Measurements from ENCODE around the gene OSGEPL1.
A peak's percentile ranks its signal among the peaks of the same experiment; 100 is the strongest.
"Not testable (repeated sequence)": the region's sequence is repeated elsewhere in the genome, so short reads cannot be mapped to it uniquely, and the experiment has no call there.

OSGEPL1 gene

DNA sequence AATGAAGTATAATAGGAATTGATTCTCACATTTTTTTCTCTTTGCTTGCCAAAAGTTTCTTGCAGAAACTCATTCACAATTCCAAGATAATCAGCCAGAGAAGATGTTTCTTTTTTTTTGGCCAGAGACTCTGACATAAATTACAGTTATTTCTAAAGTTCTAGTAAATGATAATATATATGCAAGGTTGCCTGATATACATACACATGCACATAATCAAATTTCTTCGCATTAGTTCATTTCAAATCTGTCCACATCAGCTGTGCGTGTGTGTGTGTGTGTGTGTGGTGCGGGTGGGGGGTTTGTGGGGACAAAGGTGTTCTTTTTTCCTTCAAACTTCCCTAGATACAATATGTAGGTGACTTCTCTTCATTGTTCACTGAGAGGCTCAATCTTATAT lies 33.2 kb downstream of the OSGEPL1 start:
- no peak for DNase-seq (ENCODE audit: low spot score)

GRCh38 chr2:189726849-189727248 lies 35.7 kb downstream of the OSGEPL1 start:
- DNase-seq (ENCODE audit: low spot score) = no peak

DNA sequence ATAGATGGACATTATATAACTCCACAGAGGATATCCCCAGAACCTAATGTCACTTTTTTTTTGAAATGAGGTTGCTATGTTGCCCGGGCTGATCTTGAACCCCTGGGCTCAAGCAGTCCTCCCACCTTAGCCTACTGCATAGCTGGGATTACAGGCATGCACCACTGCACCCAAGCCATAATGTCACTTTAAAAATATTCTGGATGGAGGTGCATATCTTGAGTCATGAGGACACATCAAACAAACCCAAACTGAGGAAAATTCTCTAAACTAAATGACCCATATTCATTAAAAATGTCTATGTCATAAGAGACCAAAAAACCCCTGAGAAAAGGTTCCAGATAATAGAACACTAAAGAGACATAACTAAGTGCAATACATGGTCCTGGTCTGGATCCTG lies 36.3 kb downstream of the OSGEPL1 start:
- DNase-seq (ENCODE audit: low spot score) = no peak

- DNase-seq (ENCODE audit: low spot score) = no peak
Measured at GRCh38 chr2:189723192-189723591, 39.4 kb downstream of the OSGEPL1 start.

- no peak for DNase-seq (ENCODE audit: low spot score)
Measured at GRCh38 chr2:189719571-189719970, 43.0 kb downstream of the OSGEPL1 start.

- not testable (repeated sequence) for DNase-seq (ENCODE audit: low spot score)
Measured at GRCh38 chr2:189717593-189717992, 45.0 kb downstream of the OSGEPL1 start.

GRCh38 chr2:189709501-189710221 lies 52.9 kb downstream of the OSGEPL1 start:
- DNase-seq (ENCODE audit: low spot score) = no peak

GRCh38 chr2:189702071-189702470 lies 60.5 kb downstream of the OSGEPL1 start:
- no peak for DNase-seq (ENCODE audit: low spot score)

DNA sequence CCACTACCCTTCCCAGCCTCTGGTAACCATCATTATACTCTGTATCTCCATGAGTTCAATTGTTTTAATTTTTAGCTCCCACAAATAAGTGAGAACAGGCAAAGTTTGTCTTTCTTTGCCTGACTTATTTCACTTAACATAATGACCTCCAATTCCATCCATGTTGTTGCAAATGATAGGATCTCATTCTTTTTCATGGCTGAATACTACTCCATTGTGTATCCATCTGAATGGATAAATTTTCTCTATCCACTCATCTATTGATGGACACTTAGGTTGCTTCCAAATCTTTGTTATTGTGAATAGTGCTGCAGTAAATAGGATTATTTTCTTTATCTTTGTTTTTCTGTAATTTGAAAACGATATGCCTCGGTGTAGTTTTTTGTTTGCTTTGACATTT lies 61.9 kb downstream of the OSGEPL1 start:
- DNase-seq (ENCODE audit: low spot score) = no peak

GRCh38 chr2:189698020-189698887 lies 64.3 kb downstream of the OSGEPL1 start:
- peak; percentile 37 for DNase-seq (ENCODE audit: low spot score)
